Measurements from ENCODE around the gene PHKA2. TPM values are rescaled to one million over a fixed set of nuclear protein-coding genes. Genes with fewer than 3 reads are reported as not detected.

The PHKA2 gene
- total RNA-seq, 1 donor from 2014 or later, result 22.0 TPM

GRCh38 chrX:18964026-18964425, 19.9 kb downstream of the PHKA2 start:
- no peak overlapping the region for H3K27ac Mint-ChIP-seq
- intact Hi-C loops (cut with micrococcal nuclease), result no loop called here
- peaks cover 4% of the 10 kb centered on the region for H3K36me3 Mint-ChIP-seq (ENCODE audit: low read depth)
- H3K9me3 Mint-ChIP-seq, result no peaks in the 10 kb centered on the region
- peaks cover 24% of the 10 kb centered on the region for H3K4me1 Mint-ChIP-seq (ENCODE audit: low read depth)
- no peak overlapping the region for H3K4me3 Mint-ChIP-seq (ENCODE audit: low read depth)
- no peaks in the 10 kb centered on the region for H3K27me3 Mint-ChIP-seq (ENCODE audit: low read depth)
- no peak for DNase-seq (ENCODE audit: low spot score)

DNA sequence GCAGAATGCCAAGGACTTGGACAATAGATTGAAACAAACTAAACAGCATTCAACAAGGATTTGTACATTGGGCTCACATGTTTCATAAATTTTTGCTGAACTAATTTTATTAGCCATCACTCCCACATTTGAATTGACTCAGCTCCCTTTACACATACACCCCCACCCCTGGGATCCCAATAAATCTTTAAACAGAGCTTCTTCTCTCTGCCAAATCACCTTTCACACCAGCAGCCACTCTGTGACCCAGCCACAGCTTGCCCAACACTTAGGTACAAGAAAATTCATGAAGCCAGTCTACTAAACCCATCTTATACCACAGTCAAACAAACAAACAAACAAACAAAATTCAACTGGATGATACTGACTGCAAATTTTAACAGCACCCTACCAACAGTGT, 21.6 kb downstream of the PHKA2 start:
- Mint-ChIP-seq H3K9me3 (no peaks in the 10 kb centered on the region), H3K4me3 (ENCODE audit: low read depth) (no peak overlapping the region), H3K4me1 (ENCODE audit: low read depth) (peaks cover 25% of the 10 kb centered on the region), H3K27ac (no peak overlapping the region), H3K36me3 (ENCODE audit: low read depth) (peaks cover 4% of the 10 kb centered on the region), H3K27me3 (ENCODE audit: low read depth) (no peaks in the 10 kb centered on the region)
- intact Hi-C loops (cut with micrococcal nuclease), result no loop called here
- DNase-seq (ENCODE audit: low spot score), result no peak

DNA sequence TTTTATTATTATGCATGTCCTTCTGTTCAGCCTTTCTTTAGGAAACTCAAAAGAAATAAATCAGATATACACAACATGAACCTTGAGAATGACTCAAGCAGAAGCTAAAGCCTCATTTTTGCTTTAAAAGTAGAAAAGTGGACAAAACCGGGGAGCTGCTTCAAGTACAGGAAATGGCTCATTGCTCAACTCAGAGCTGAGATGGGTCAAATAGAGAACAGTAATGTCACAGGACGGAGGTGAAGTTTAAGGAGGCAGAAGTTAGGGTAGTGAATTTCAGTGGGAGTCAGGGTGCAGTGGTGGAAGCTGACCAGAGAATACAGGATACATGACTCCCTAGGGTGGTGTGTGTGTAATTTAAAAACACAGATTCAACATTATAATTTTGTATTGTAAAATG, 22.2 kb downstream of the PHKA2 start:
- no peak overlapping the region for H3K27ac Mint-ChIP-seq
- peaks cover 25% of the 10 kb centered on the region for H3K4me1 Mint-ChIP-seq (ENCODE audit: low read depth)
- H3K36me3 Mint-ChIP-seq (ENCODE audit: low read depth), result peaks cover 4% of the 10 kb centered on the region
- no peak overlapping the region for H3K4me3 Mint-ChIP-seq (ENCODE audit: low read depth)
- no peaks in the 10 kb centered on the region for H3K27me3 Mint-ChIP-seq (ENCODE audit: low read depth)
- DNase-seq (ENCODE audit: low spot score), result no peak
- no peaks in the 10 kb centered on the region for H3K9me3 Mint-ChIP-seq
- intact Hi-C loops (cut with micrococcal nuclease), result no loop called here

DNA sequence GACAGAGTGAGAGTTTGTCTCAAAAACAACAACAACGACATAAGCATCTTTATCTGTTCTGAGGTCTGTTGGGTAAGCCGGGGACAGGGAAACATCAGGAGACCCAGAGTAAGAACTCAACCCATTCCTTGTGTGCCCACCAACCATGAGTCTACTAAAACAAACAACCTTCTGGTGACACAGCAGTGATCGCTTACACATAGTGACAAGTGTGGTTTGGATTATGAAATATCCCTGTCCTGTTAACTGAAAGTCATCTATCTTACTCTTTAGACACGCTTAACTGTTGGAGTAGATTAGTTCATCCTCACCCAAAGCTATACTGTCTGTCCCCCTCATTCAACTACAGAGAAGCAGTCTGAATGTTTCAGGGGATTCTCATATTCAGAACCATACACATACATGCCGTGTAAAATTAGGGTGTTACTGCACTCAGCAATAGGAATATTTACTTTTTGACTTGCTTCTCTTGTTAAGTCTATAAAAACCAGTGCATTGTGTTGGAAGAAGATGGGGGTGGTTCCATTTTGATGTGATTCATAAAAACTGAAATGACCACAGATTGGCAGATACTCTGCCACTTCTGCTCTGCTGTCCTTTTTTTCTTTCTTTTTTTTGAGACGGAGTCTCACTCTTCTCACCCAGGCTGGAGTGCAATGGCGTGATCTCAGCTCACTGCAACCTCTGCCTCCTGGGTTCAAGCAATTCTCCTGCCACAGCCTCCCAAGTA, 27.4 kb downstream of the PHKA2 start:
- Mint-ChIP-seq H3K36me3 (ENCODE audit: low read depth) (peaks cover 3% of the 10 kb centered on the region), H3K4me3 (ENCODE audit: low read depth) (no peak overlapping the region), H3K4me1 (ENCODE audit: low read depth) (peaks cover 25% of the 10 kb centered on the region), H3K9me3 (no peaks in the 10 kb centered on the region), H3K27ac (no peak overlapping the region), H3K27me3 (ENCODE audit: low read depth) (no peaks in the 10 kb centered on the region)
- DNase-seq (ENCODE audit: low spot score), result no peak
- intact Hi-C loops (cut with micrococcal nuclease), result no loop called here

DNA sequence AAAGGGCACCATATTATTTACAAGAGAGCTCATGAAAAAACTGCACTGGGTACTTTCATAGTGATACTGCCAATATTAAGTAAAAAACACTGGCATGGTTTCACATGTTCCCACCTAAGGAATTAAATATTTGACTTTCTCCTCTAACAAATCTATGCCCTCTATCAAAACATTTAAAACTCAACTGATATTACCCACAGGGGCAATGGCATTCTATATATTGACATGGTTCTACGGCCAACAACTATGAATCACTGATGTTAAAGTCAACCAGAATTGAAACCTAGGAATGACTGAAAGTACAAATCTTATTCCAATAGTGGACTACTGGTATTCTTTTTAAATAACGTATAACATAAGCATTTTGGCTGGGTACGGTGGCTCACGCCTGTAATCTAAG, 28.2 kb downstream of the PHKA2 start:
- no peak overlapping the region for H3K4me3 Mint-ChIP-seq (ENCODE audit: low read depth)
- no peak for DNase-seq (ENCODE audit: low spot score)
- no peaks in the 10 kb centered on the region for H3K27me3 Mint-ChIP-seq (ENCODE audit: low read depth)
- H3K4me1 Mint-ChIP-seq (ENCODE audit: low read depth), result peaks cover 25% of the 10 kb centered on the region
- H3K9me3 Mint-ChIP-seq, result no peaks in the 10 kb centered on the region
- H3K36me3 Mint-ChIP-seq (ENCODE audit: low read depth), result peaks cover 3% of the 10 kb centered on the region
- H3K27ac Mint-ChIP-seq, result no peak overlapping the region
- intact Hi-C loops (cut with micrococcal nuclease), result no loop called here

DNA sequence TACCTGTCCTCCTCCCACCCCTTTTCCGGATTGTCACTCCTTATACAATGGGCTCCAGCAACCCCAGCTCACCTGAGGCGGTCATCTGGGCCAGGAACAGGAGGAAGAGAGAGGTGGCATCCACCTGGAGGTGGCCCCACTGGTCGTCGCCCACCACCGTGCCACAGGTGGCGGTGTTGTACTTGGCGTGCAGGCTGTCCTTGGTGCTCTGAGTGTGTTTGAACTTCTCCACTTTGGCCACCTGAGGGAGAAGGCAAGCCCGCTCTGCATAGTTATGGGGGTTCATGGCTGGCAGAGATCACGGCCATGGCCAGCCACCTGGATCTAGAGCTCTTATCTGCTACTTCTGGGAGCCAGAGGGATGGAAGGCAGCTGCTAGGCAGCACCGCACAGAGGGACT, 32.9 kb downstream of the PHKA2 start:
- Mint-ChIP-seq H3K9me3 (no peaks in the 10 kb centered on the region), H3K4me3 (ENCODE audit: low read depth) (no peak overlapping the region), H3K27me3 (ENCODE audit: low read depth) (no peaks in the 10 kb centered on the region), H3K36me3 (ENCODE audit: low read depth) (peaks cover 12% of the 10 kb centered on the region), H3K27ac (no peak overlapping the region), H3K4me1 (ENCODE audit: low read depth) (peaks cover 12% of the 10 kb centered on the region)
- no peak for DNase-seq (ENCODE audit: low spot score)
- intact Hi-C loops (cut with micrococcal nuclease), result no loop called here

GRCh38 chrX:18949944-18950301, 34.0 kb downstream of the PHKA2 start:
- intact Hi-C loops (cut with micrococcal nuclease), result no loop called here
- Mint-ChIP-seq H3K4me1 (ENCODE audit: low read depth) (peaks cover 10% of the 10 kb centered on the region), H3K27me3 (ENCODE audit: low read depth) (no peaks in the 10 kb centered on the region), H3K9me3 (no peaks in the 10 kb centered on the region), H3K36me3 (ENCODE audit: low read depth) (peaks cover 12% of the 10 kb centered on the region), H3K4me3 (ENCODE audit: low read depth) (no peak overlapping the region), H3K27ac (no peak overlapping the region)
- DNase-seq (ENCODE audit: low spot score), result no peak

- intact Hi-C loops (cut with micrococcal nuclease), result no loop called here
- Mint-ChIP-seq H3K4me3 (ENCODE audit: low read depth) (no peak overlapping the region), H3K9me3 (no peaks in the 10 kb centered on the region), H3K27me3 (ENCODE audit: low read depth) (no peaks in the 10 kb centered on the region), H3K36me3 (ENCODE audit: low read depth) (peaks cover 12% of the 10 kb centered on the region), H3K27ac (no peak overlapping the region), H3K4me1 (ENCODE audit: low read depth) (peaks cover 7% of the 10 kb centered on the region)
- DNase-seq (ENCODE audit: low spot score), result no peak
Measured at GRCh38 chrX:18949291-18949943, 34.5 kb downstream of the PHKA2 start.

GRCh38 chrX:18946611-18947010, 37.3 kb downstream of the PHKA2 start:
- Mint-ChIP-seq H3K4me3 (ENCODE audit: low read depth) (no peak overlapping the region), H3K9me3 (no peaks in the 10 kb centered on the region), H3K27me3 (ENCODE audit: low read depth) (no peaks in the 10 kb centered on the region), H3K36me3 (ENCODE audit: low read depth) (peaks cover 9% of the 10 kb centered on the region), H3K4me1 (ENCODE audit: low read depth) (no peaks in the 10 kb centered on the region), H3K27ac (no peak overlapping the region)
- intact Hi-C loops (cut with micrococcal nuclease), result no loop called here
- no peak for DNase-seq (ENCODE audit: low spot score)

- intact Hi-C loops (cut with micrococcal nuclease), result no loop called here
- no peak for DNase-seq (ENCODE audit: low spot score)
- Mint-ChIP-seq H3K4me3 (ENCODE audit: low read depth) (no peak overlapping the region), H3K27me3 (ENCODE audit: low read depth) (no peaks in the 10 kb centered on the region), H3K9me3 (no peaks in the 10 kb centered on the region), H3K36me3 (ENCODE audit: low read depth) (peaks cover 9% of the 10 kb centered on the region), H3K4me1 (ENCODE audit: low read depth) (no peaks in the 10 kb centered on the region), H3K27ac (no peak overlapping the region)
Measured at GRCh38 chrX:18946157-18946556, 37.8 kb downstream of the PHKA2 start.

- Mint-ChIP-seq H3K9me3 (no peaks in the 10 kb centered on the region), H3K27me3 (ENCODE audit: low read depth) (no peaks in the 10 kb centered on the region), H3K4me1 (ENCODE audit: low read depth) (no peaks in the 10 kb centered on the region), H3K36me3 (ENCODE audit: low read depth) (peaks cover 9% of the 10 kb centered on the region), H3K27ac (no peak overlapping the region), H3K4me3 (ENCODE audit: low read depth) (no peak overlapping the region)
- DNase-seq (ENCODE audit: low spot score), result no peak
- intact Hi-C loops (cut with micrococcal nuclease), result no loop called here
Measured at GRCh38 chrX:18945483-18945882, 38.4 kb downstream of the PHKA2 start.

- H3K9me3 Mint-ChIP-seq, result no peaks in the 10 kb centered on the region
- no peak overlapping the region for H3K27ac Mint-ChIP-seq
- DNase-seq (ENCODE audit: low spot score), result no peak
Measured at GRCh38 chrX:18944482-18944881, 39.4 kb downstream of the PHKA2 start.

GRCh38 chrX:18941896-18942295, 42.0 kb downstream of the PHKA2 start:
- H3K9me3 Mint-ChIP-seq, result no peaks in the 10 kb centered on the region
- H3K4me1 Mint-ChIP-seq (ENCODE audit: low read depth), result no peaks in the 10 kb centered on the region
- DNase-seq (ENCODE audit: low spot score), result no peak
- H3K4me3 Mint-ChIP-seq (ENCODE audit: low read depth), result no peak overlapping the region
- H3K27ac Mint-ChIP-seq, result no peak overlapping the region
- H3K27me3 Mint-ChIP-seq (ENCODE audit: low read depth), result no peaks in the 10 kb centered on the region
- H3K36me3 Mint-ChIP-seq (ENCODE audit: low read depth), result peaks cover 6% of the 10 kb centered on the region
- intact Hi-C loops (cut with micrococcal nuclease), result no loop called here

More at GRCh38 chrX:18944482-18944881, 39.4 kb downstream of the PHKA2 start:
- H3K4me3 Mint-ChIP-seq (ENCODE audit: low read depth), result no peak overlapping the region
- peaks cover 9% of the 10 kb centered on the region for H3K36me3 Mint-ChIP-seq (ENCODE audit: low read depth)
- no peaks in the 10 kb centered on the region for H3K27me3 Mint-ChIP-seq (ENCODE audit: low read depth)
- no peaks in the 10 kb centered on the region for H3K4me1 Mint-ChIP-seq (ENCODE audit: low read depth)
- intact Hi-C loops (cut with micrococcal nuclease), result no loop called here
